H1 (cell line): ENCODE data around the gene CACNA1D. TPM values are rescaled to one million over a fixed set of nuclear protein-coding genes. Genes with fewer than 3 reads are reported as not detected.

Source experiments
- CHD7 ChIP-seq: fragments of 300-600 bp; sonication (generic); IDR thresholded peaks from 2 replicates; pipeline ENCODE4 v1.7.1; 2012; ENCODE audit warnings: low read length, moderate library complexity, mild to moderate bottlenecking, inconsistent platforms; ENCODE audit not compliant: insufficient replicate concordance
- GABPA ChIP-seq: IDR thresholded peaks from 2 replicates; pipeline ENCODE4 v1.6.1; 2011; ENCODE audit warnings: mild to moderate bottlenecking, low read length, moderate library complexity, borderline replicate concordance; ENCODE audit not compliant: insufficient read depth
- JUND ChIP-seq: IDR thresholded peaks from 2 replicates; pipeline ENCODE4 v1.6.1; 2011; ENCODE audit warnings: mild to moderate bottlenecking, improper control_type of control experiment, low read length
- NRF1 ChIP-seq: IDR thresholded peaks from 2 replicates; pipeline ENCODE4 v1.6.1; 2011; ENCODE audit warnings: mild to moderate bottlenecking, low read depth, low read length, improper control_type of control experiment
- SIN3A ChIP-seq, 2 experiments: IDR thresholded peaks in 1 of 2; conservative IDR thresholded peaks in 1 of 2; 2 replicates each; pipeline ENCODE4 v1.6.1; 2011 to 2012; ENCODE audit warnings: low read length in 2 of 2, improper control_type of control experiment in 1 of 2, low read depth in 1 of 2, mild to moderate bottlenecking in 1 of 2
- SIX5 ChIP-seq: IDR thresholded peaks from 2 replicates; pipeline ENCODE4 v1.6.1; 2011; ENCODE audit warnings: mild to moderate bottlenecking, low read depth, low read length
- SP2 ChIP-seq: IDR thresholded peaks from 2 replicates; pipeline ENCODE4 v1.6.1; 2012; ENCODE audit warnings: mild to moderate bottlenecking, low read length, inconsistent platforms
- polyA plus RNA-seq, 7 experiments: library from polyadenylated mRNA; depleted of rRNA in 3 of 7; stranded (reverse) in 5 of 7; unstranded in 2 of 7; fragments of >200 nt in 5 of 7; fragments of 200-250 nt in 2 of 7; gene quantifications; 1 replicate in 5 of 7; 2 replicates in 1 of 7; 4 replicates in 1 of 7; pipeline versions ENCODE4 v1.2.1 to v1.2.3, GENCODE V29; 2011 to 2013; ENCODE audit warnings: missing spikeins in 2 of 7, mixed read lengths in 2 of 7
- total RNA-seq: library from RNA; stranded (reverse); fragmentation: NEBNext Ultra II Directional; extraction: Animal tissue kit (Norgen Biotek cat#: 25700); gene quantifications from 2 replicates; pipeline ENCODE4 v1.2.1, GENCODE V29; 2021

Gene CACNA1D
- total and polyA plus RNA-seq, 2 of the 8 experiments (the other 6 are each of a cell fraction or from before 2014, with no cell fraction given), result 2.0 to 2.9 TPM

DNA sequence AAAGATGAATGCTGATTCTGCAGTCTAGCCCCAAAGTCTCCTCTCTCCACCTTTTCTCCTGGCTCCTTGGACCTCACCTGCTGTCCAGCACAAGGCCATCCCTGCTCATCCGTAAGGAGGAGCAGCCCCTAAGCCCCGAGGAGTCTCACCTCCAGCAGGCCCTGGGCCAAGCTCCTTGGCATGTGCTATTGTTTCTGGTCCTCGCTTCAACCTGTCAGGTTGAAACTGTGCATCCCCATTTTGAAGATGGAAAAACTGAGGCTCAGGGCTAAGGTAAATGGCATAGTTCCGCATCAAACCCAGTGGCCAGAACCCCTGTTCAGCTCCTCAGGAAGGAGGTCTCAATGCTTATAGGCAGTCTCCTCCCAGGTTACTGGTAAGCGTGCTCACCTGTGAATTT lies 325.7 kb downstream of the CACNA1D start (continued):
- TF ChIP-seq CHD7, result no peak
- no peak for TF ChIP-seq NRF1
- TF ChIP-seq JUND, result no peak
- no peak for TF ChIP-seq SIX5
- TF ChIP-seq GABPA, result no peak
- TF ChIP-seq SP2, result no peak
- TF ChIP-seq SIN3A (conservative IDR thresholded peaks at IDR 0.05 in 1 of 2, IDR thresholded peaks at IDR 0.05 in 1 of 2; ENCODE audit: low read depth in 1 of 2, low read length in 2 of 2), result no peak
